Neural cell (in vitro differentiated cells): ENCODE results near the gene INPP5E.

ENCODE experiments used
- CTCF ChIP-seq: fragments of 450-650 bp; IDR thresholded peaks from 2 replicates; pipeline ENCODE4 v1.5.1; 2014; ENCODE audit warnings: antibody characterized with exemption, mild to moderate bottlenecking, moderate library complexity; ENCODE audit not compliant: poor library complexity, severe bottlenecking
- EP300 ChIP-seq: fragments of 450-650 bp; conservative IDR thresholded peaks from 2 replicates; pipeline ENCODE4 v1.6.1; 2014; ENCODE audit warnings: antibody characterized with exemption, mild to moderate bottlenecking, moderate library complexity; ENCODE audit not compliant: poor library complexity, severe bottlenecking
- EZH2 ChIP-seq: fragments of 200-600, 300-800 bp; shearing (Covaris generic), sonication (generic); IDR thresholded peaks from 2 replicates; pipeline ENCODE4 v1.6.1; 2014; ENCODE audit warnings: antibody characterized with exemption, low read length, borderline replicate concordance, mild to moderate bottlenecking; ENCODE audit not compliant: insufficient read depth, poor library complexity, severe bottlenecking
- POLR2AphosphoS5 ChIP-seq: IDR thresholded peaks from 2 replicates; pipeline ENCODE4 v1.6.1; 2012
- RAD21 ChIP-seq: fragments of 450-650 bp; conservative IDR thresholded peaks from 2 replicates; pipeline ENCODE4 v1.6.1; 2014; ENCODE audit warnings: antibody characterized with exemption, mild to moderate bottlenecking, moderate library complexity
- REST ChIP-seq: IDR thresholded peaks from 2 replicates; pipeline ENCODE4 v1.6.1; 2012; ENCODE audit warnings: borderline replicate concordance
- SMC3 ChIP-seq: fragments of 450-650 bp; conservative IDR thresholded peaks from 2 replicates; pipeline ENCODE4 v1.6.1; 2014; ENCODE audit warnings: antibody characterized with exemption, mild to moderate bottlenecking, moderate library complexity; ENCODE audit not compliant: poor library complexity
- TAF1 ChIP-seq: IDR thresholded peaks from 2 replicates; pipeline ENCODE4 v1.6.1; 2012; ENCODE audit warnings: low read depth

GRCh38 chr9:136445799-136446198 lies 6.2 kb upstream of the INPP5E start:
- TF ChIP-seq EZH2 (no peak), POLR2AphosphoS5 (no peak), CTCF (no peak), RAD21 (no peak), REST (no peak), TAF1 (no peak), SMC3 (no peak), EP300 (no peak)
